Mammary epithelial cell (primary cell): ENCODE data around the gene ZNHIT2.

Experiments
- EZH2 ChIP-seq: IDR thresholded peaks from 2 replicates; pipeline ENCODE4 v1.6.1; 2012; ENCODE audit warnings: low read length, inconsistent platforms, borderline replicate concordance
- TF ChIP-seq, protein P1 (sequence below), 2 donors: IDR thresholded peaks in 1 of 2; conservative IDR thresholded peaks in 1 of 2; 2 replicates each; pipeline ENCODE4 v1.5.1; 2011 to 2012; ENCODE audit warnings: inconsistent platforms in 2 of 2, low read length in 2 of 2, mild to moderate bottlenecking in 2 of 2, control low read depth in 1 of 2, low read depth in 1 of 2; ENCODE audit not compliant: insufficient read depth in 1 of 2; ENCODE audit errors: extremely low read depth in 1 of 2

DNA sequence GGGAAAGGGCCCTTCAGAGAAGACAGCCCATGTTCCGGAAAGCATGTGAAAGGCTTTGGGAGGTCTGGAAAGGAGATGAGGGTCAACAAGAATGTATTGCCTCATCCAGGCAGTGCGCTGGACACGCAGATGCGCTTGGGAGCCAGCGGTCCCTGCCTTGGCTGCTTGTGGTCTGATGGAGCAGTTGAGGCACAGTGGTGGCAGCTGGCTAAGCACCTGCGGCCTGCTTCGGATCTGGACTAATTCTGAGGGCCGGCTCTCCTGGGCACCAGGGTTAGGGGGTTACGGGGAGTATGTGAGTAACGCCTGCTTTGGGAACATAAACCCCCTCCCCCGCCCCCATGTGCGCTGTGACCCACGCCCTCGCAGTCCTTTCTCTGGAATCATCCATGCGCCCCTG, 10.4 kb downstream of the ZNHIT2 start:
- TF ChIP-seq, protein P1, sequence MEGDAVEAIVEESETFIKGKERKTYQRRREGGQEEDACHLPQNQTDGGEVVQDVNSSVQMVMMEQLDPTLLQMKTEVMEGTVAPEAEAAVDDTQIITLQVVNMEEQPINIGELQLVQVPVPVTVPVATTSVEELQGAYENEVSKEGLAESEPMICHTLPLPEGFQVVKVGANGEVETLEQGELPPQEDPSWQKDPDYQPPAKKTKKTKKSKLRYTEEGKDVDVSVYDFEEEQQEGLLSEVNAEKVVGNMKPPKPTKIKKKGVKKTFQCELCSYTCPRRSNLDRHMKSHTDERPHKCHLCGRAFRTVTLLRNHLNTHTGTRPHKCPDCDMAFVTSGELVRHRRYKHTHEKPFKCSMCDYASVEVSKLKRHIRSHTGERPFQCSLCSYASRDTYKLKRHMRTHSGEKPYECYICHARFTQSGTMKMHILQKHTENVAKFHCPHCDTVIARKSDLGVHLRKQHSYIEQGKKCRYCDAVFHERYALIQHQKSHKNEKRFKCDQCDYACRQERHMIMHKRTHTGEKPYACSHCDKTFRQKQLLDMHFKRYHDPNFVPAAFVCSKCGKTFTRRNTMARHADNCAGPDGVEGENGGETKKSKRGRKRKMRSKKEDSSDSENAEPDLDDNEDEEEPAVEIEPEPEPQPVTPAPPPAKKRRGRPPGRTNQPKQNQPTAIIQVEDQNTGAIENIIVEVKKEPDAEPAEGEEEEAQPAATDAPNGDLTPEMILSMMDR (conservative IDR thresholded peaks at IDR 0.05 in 1 of 2, IDR thresholded peaks at IDR 0.05 in 1 of 2; ENCODE audit: extremely low read depth in 1 of 2, insufficient read depth in 1 of 2, low read depth in 1 of 2, low read length in 2 of 2): no peak
- no peak for TF ChIP-seq EZH2
